Left ventricle myocardium inferior (tissue), 1 donor: ENCODE data around the gene NGLY1. TPM values are rescaled to one million over a fixed set of nuclear protein-coding genes. Genes with fewer than 3 reads are reported as not detected.

Source experiments
- DNase-seq: peaks from one replicate; pipeline ENCODE4 v3.0.0-alpha.2; 2020
- H3K27ac ChIP-seq: fragments of 200-600 bp; replicated peaks from 2 replicates; pipeline ENCODE4 v1.8.0; 2021
- H3K27me3 ChIP-seq: fragments of 200-600 bp; 2 replicates; pipeline ENCODE4 v1.8.0; 2021; ENCODE audit warnings: low read depth
- H3K36me3 ChIP-seq: fragments of 200-600 bp; 2 replicates; pipeline ENCODE4 v1.8.0; 2021
- H3K4me1 ChIP-seq: fragments of 200-600 bp; 2 replicates; pipeline ENCODE4 v1.8.0; 2021
- H3K4me3 ChIP-seq: fragments of 200-600 bp; 2 replicates; pipeline ENCODE4 v1.8.0; 2021; ENCODE audit warnings: mild to moderate bottlenecking, moderate library complexity
- H3K9me3 ChIP-seq: fragments of 200-600 bp; replicated peaks from 2 replicates; pipeline ENCODE4 v1.8.0; 2021
- CTCF ChIP-seq: fragments of 200-600 bp; IDR thresholded peaks from 2 replicates; pipeline ENCODE4 v1.8.0; 2021; ENCODE audit warnings: antibody characterized with exemption, mild to moderate bottlenecking, borderline replicate concordance
- intact Hi-C: fragments of 100-400 bp; cut with micrococcal nuclease; formaldehyde crosslinking; loops from one replicate; pipeline ENCODE4 v1.11.0; 2022
- total RNA-seq: library from RNA; stranded (reverse); fragmentation: NEBNext Ultra II Directional; extraction: Animal tissue kit (Norgen Biotek cat#: 25700); gene quantifications from one replicate; pipeline ENCODE4 v1.2.1, GENCODE V29; 2021
- donor health status: DM: no; HTN: yes; CAD: no; lungs with severe emphysema.

Gene NGLY1
- total RNA-seq, 1 donor from 2014 or later, result 27.7 TPM

- H3K27ac ChIP-seq, result no peak overlapping the region
- intact Hi-C loops, result no loop called here
- DNase-seq, result no peak
- no peaks in the 10 kb centered on the region for H3K4me1 ChIP-seq
- no peak overlapping the region for H3K4me3 ChIP-seq
- H3K36me3 ChIP-seq, result peaks cover 57% of the 10 kb centered on the region
- no peaks in the 10 kb centered on the region for H3K9me3 ChIP-seq
- H3K27me3 ChIP-seq, result no peaks in the 10 kb centered on the region
- no peak for TF ChIP-seq CTCF
Measured at GRCh38 chr3:25747033-25747432, 36.2 kb downstream of the NGLY1 start.

GRCh38 chr3:25744470-25744869 lies 38.8 kb downstream of the NGLY1 start:
- no peak for TF ChIP-seq CTCF

GRCh38 chr3:25728101-25728500 lies 55.1 kb downstream of the NGLY1 start:
- no peak for TF ChIP-seq CTCF
- no peak for DNase-seq
- no peaks in the 10 kb centered on the region for H3K4me1 ChIP-seq
- H3K27ac ChIP-seq, result no peak overlapping the region
- intact Hi-C loops, result no loop called here
- H3K9me3 ChIP-seq, result no peaks in the 10 kb centered on the region
- no peak overlapping the region for H3K4me3 ChIP-seq
- peaks cover 50% of the 10 kb centered on the region for H3K36me3 ChIP-seq
- H3K27me3 ChIP-seq, result no peaks in the 10 kb centered on the region

More at GRCh38 chr3:25744470-25744869, 38.8 kb downstream of the NGLY1 start:
- Histone ChIP-seq H3K4me1 (no peaks in the 10 kb centered on the region), H3K27me3 (no peaks in the 10 kb centered on the region), H3K27ac (no peak overlapping the region), H3K9me3 (no peaks in the 10 kb centered on the region), H3K4me3 (no peak overlapping the region), H3K36me3 (peaks cover 49% of the 10 kb centered on the region)
- DNase-seq, result no peak
- intact Hi-C loops, result no loop called here

GRCh38 chr3:25727316-25727715 lies 55.9 kb downstream of the NGLY1 start:
- no peaks in the 10 kb centered on the region for H3K9me3 ChIP-seq
- intact Hi-C loops, result no loop called here
- H3K4me3 ChIP-seq, result no peak overlapping the region
- no peak for DNase-seq
- no peaks in the 10 kb centered on the region for H3K4me1 ChIP-seq
- H3K27me3 ChIP-seq, result no peaks in the 10 kb centered on the region
- H3K27ac ChIP-seq, result no peak overlapping the region
- peaks cover 46% of the 10 kb centered on the region for H3K36me3 ChIP-seq
- TF ChIP-seq CTCF, result no peak

- no peak overlapping the region for H3K4me3 ChIP-seq
- no peaks in the 10 kb centered on the region for H3K27me3 ChIP-seq
- H3K4me1 ChIP-seq, result no peaks in the 10 kb centered on the region
- no peaks in the 10 kb centered on the region for H3K9me3 ChIP-seq
- H3K36me3 ChIP-seq, result peaks cover 31% of the 10 kb centered on the region
- H3K27ac ChIP-seq, result no peak overlapping the region
- DNase-seq, result no peak
- TF ChIP-seq CTCF, result no peak
- intact Hi-C loops, result no loop called here
Measured at GRCh38 chr3:25725810-25726209, 57.4 kb downstream of the NGLY1 start.
